ENCODE measurements around the gene C18orf63.

C18orf63 gene

DNA sequence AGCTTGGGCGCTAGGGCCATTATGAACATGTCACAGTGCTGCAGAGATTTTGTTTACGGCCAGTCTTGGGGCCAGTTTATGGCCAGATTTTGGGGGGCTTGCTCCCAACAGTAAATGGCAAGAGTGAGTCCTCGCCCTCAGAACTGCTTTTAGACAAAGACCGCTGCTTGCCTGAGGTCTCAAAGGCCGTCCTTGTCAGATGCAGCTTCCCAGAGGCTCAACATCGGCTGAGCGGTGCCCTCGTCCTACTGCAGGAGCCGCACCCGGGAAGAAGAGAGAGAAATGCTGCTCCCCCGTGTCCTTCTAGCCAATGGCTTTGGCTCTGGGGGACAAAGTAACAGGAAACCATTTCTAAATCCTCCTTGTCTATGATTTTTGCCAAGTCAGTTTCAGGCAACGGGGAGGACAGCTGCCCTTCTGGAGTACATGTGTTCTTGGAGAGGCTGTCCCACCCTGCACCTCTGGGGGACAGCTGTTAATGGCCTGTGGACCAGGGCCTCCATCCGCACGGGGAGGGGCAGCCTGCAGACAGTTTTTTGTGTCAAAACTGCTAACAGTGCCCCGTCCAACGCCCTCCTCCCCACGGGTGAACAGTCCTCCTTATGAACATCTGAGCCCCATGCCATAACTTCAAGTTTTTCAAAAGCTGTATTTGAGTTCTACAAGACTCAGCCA, 66.1 kb downstream of the C18orf63 start:
- Histone ChIP-seq H3K27ac (no peak overlapping the region), H3K9me3 (no peaks in the 10 kb centered on the region), H3K27me3 (no peaks in the 10 kb centered on the region), H3K36me3 (no peaks in the 10 kb centered on the region), H3K4me1 (peaks cover 0 to 23% (median 17%) of the 10 kb centered on the region in 4 donors), H3K4me3 (no peak overlapping the region)
- TF ChIP-seq, protein P1, sequence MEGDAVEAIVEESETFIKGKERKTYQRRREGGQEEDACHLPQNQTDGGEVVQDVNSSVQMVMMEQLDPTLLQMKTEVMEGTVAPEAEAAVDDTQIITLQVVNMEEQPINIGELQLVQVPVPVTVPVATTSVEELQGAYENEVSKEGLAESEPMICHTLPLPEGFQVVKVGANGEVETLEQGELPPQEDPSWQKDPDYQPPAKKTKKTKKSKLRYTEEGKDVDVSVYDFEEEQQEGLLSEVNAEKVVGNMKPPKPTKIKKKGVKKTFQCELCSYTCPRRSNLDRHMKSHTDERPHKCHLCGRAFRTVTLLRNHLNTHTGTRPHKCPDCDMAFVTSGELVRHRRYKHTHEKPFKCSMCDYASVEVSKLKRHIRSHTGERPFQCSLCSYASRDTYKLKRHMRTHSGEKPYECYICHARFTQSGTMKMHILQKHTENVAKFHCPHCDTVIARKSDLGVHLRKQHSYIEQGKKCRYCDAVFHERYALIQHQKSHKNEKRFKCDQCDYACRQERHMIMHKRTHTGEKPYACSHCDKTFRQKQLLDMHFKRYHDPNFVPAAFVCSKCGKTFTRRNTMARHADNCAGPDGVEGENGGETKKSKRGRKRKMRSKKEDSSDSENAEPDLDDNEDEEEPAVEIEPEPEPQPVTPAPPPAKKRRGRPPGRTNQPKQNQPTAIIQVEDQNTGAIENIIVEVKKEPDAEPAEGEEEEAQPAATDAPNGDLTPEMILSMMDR (IDR thresholded peaks at IDR 0.05) = no peak
- intact Hi-C loops (cut with DNase I; ENCODE audit: low total_unique reads) = no loop called here
- no peak for DNase-seq

- intact Hi-C loops (cut with DNase I; ENCODE audit: low total_unique reads) = no loop called here
- Histone ChIP-seq H3K4me1 (peaks cover 0 to 20% (median 16%) of the 10 kb centered on the region in 4 donors), H3K27me3 (no peaks in the 10 kb centered on the region), H3K9me3 (no peaks in the 10 kb centered on the region), H3K27ac (no peak overlapping the region), H3K36me3 (no peaks in the 10 kb centered on the region), H3K4me3 (no peak overlapping the region)
- TF ChIP-seq, protein P1 (IDR thresholded peaks at IDR 0.05) = no peak
- no peak for DNase-seq
These were observed 66.9 kb downstream of the C18orf63 start for GRCh38 chr18:74382481-74383017.

DNA sequence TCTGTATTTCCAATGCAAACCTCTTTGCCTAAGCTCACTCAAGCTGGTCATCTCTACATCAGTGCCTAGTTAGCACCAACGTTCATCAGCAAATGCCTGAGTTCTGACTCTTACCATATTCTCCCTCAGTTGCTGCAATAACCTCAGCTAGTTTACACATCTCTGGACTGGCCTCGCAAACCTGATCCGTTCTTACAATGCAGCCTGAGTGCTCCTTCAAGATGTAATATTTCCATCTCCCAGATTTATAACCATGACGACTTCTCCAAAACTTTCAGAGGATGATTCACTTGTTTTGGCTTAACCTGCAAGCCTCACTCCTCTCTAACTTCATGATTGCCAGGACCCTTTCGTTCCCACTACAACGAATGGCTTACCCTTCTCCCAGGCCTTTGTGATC, 71.7 kb downstream of the C18orf63 start:
- DNase-seq = no peak
- no peaks in the 10 kb centered on the region for H3K9me3 ChIP-seq
- intact Hi-C loops (cut with DNase I; ENCODE audit: low total_unique reads) = no loop called here

GRCh38 chr18:74388227-74388626, 72.6 kb downstream of the C18orf63 start:
- no peak overlapping the region for H3K27ac ChIP-seq
- H3K9me3 ChIP-seq = no peaks in the 10 kb centered on the region
- intact Hi-C loops (cut with DNase I; ENCODE audit: low total_unique reads) = no loop called here
- TF ChIP-seq, protein P1 (IDR thresholded peaks at IDR 0.05) = no peak
- no peaks in the 10 kb centered on the region for H3K4me1 ChIP-seq
- no peak for DNase-seq
- no peaks in the 10 kb centered on the region for H3K36me3 ChIP-seq
- peaks cover 0 to 3% of the 10 kb centered on the region in 2 donors for H3K27me3 ChIP-seq
- H3K4me3 ChIP-seq = no peak overlapping the region

More for the DNA sequence above, 71.7 kb downstream of the C18orf63 start:
- H3K4me3 ChIP-seq = no peak overlapping the region
- TF ChIP-seq, protein P1 (IDR thresholded peaks at IDR 0.05) = no peak
- H3K27me3 ChIP-seq = peaks cover 0 to 3% of the 10 kb centered on the region in 2 donors
- H3K36me3 ChIP-seq = no peaks in the 10 kb centered on the region
- no peaks in the 10 kb centered on the region for H3K4me1 ChIP-seq
- no peak overlapping the region for H3K27ac ChIP-seq

- no peak overlapping the region for H3K4me3 ChIP-seq
- H3K27me3 ChIP-seq = peaks cover 0 to 3% of the 10 kb centered on the region in 2 donors
- H3K9me3 ChIP-seq = no peaks in the 10 kb centered on the region
- intact Hi-C loops (cut with DNase I; ENCODE audit: low total_unique reads) = no loop called here
- TF ChIP-seq, protein P1 (IDR thresholded peaks at IDR 0.05) = no peak
- H3K27ac ChIP-seq = no peak overlapping the region
- no peaks in the 10 kb centered on the region for H3K36me3 ChIP-seq
- no peak for DNase-seq
- H3K4me1 ChIP-seq = no peaks in the 10 kb centered on the region
These were observed 73.7 kb downstream of the C18orf63 start for GRCh38 chr18:74389171-74389927.
